Esophagus (tissue), 2 donors: Measurements from ENCODE around the gene NCOA3. TPM values are rescaled to one million over a fixed set of nuclear protein-coding genes. Genes with fewer than 3 reads are reported as not detected.
A peak's percentile ranks its signal among the peaks of the same experiment; 100 is the strongest.
"Not testable (repeated sequence)": the region's sequence is repeated elsewhere in the genome, so short reads cannot be mapped to it uniquely, and the experiment has no call there.

Experiments used
- H3K27ac ChIP-seq, 2 donors: one replicate each; pipeline ENCODE4 v1.5.1; 2013; ENCODE audit warnings: low read depth in 2 of 2, mild to moderate bottlenecking in 2 of 2, inconsistent platforms in 1 of 2, low read length in 1 of 2, moderate library complexity in 1 of 2
- H3K27me3 ChIP-seq, 2 donors: one replicate each; pipeline ENCODE4 v1.6.1; 2013; ENCODE audit warnings: low read length in 2 of 2, control low read depth in 1 of 2, mild to moderate bottlenecking in 1 of 2; ENCODE audit not compliant: insufficient read depth in 2 of 2, control insufficient read depth in 1 of 2
- H3K36me3 ChIP-seq, 2 donors: one replicate each; pipeline ENCODE4 v1.6.1; 2013; ENCODE audit warnings: low read length in 1 of 2; ENCODE audit not compliant: control insufficient read depth in 2 of 2, insufficient read depth in 2 of 2
- H3K4me1 ChIP-seq, 2 donors: one replicate each; pipeline ENCODE4 v1.6.1; 2013; ENCODE audit warnings: low read length in 1 of 2; ENCODE audit not compliant: control insufficient read depth in 2 of 2, insufficient read depth in 2 of 2
- H3K4me3 ChIP-seq, 2 donors: one replicate each; pipeline ENCODE4 v1.5.1; 2013; ENCODE audit warnings: low read length in 2 of 2, mild to moderate bottlenecking in 2 of 2, low read depth in 1 of 2, moderate library complexity in 1 of 2
- H3K9me3 ChIP-seq, 2 donors: one replicate each; pipeline ENCODE4 v1.6.1; 2013; ENCODE audit warnings: mild to moderate bottlenecking in 2 of 2, low read depth in 1 of 2, low read length in 1 of 2, moderate library complexity in 1 of 2; ENCODE audit not compliant: control insufficient read depth in 2 of 2, insufficient read depth in 1 of 2
- WGBS, 2 donors: extraction: QIAGEN DNeasy Blood & Tissue Kit; methylation state at CpG; one replicate each; pipeline ENCODE4 v1.1.7; 2013; 5-methylcytosine and 5-hydroxymethylcytosine counted together
- polyA plus RNA-seq, 2 donors: library from polyadenylated mRNA; stranded (reverse); fragments of 200-250 nt; gene quantifications; one replicate each; pipeline ENCODE4 v1.2.3, GENCODE V29; 2013
- donor health status: healthy with polysubstance abuse.
- donor health status: Bipolar disorder and iron deficiency.

Gene NCOA3
- polyA plus RNA-seq = 1 to 10 TPM; 7.2 to 7.8 TPM

- Histone ChIP-seq H3K27me3 (no peaks in the 10 kb centered on the region), H3K27ac (peak within 1 kb of the TSS; percentile 92 to 93), H3K4me3 (peak within 1 kb of the TSS; percentile 68 to 89), H3K36me3 (no peaks in the 10 kb centered on the region), H3K4me1 (peaks cover 0 to 2% of the 10 kb centered on the region in 2 donors), H3K9me3 (no peaks in the 10 kb centered on the region)
- WGBS, 2 donors = 0 to 1% methylated on average over 66 to 74 of the region's 74 CpGs
These were observed at the start of gene NCOA3 for GRCh38 chr20:47501482-47502270. TSS of gene NCOA3 (plus strand) at chr20:47501887. CDS start at chr20:47622248, 120,361 bp downstream.

- 84 to 89% methylated on average over 1 of the region's 1 CpG for WGBS, 2 donors
- Histone ChIP-seq H3K27ac (peak overlapping the region in 1 of 2 donors; percentile 29), H3K4me1 (peaks cover 0 to 2% of the 10 kb centered on the region in 2 donors)
These were observed 48.9 kb upstream of the NCOA3 start for GRCh38 chr20:47452736-47453161.

GRCh38 chr20:47453167-47453782 is 48.4 kb upstream of the NCOA3 start:
- Histone ChIP-seq H3K27ac (peak overlapping the region; percentile 58 to 63), H3K27me3 (no peaks in the 10 kb centered on the region), H3K4me3 (no peak overlapping the region), H3K9me3 (no peaks in the 10 kb centered on the region), H3K36me3 (no peaks in the 10 kb centered on the region), H3K4me1 (peaks cover 0 to 2% of the 10 kb centered on the region in 2 donors)
- WGBS, 2 donors = 36 to 53% methylated on average over 4 of the region's 4 CpGs

More at GRCh38 chr20:47452736-47453161, 48.9 kb upstream of the NCOA3 start:
- no peak overlapping the region for H3K4me3 ChIP-seq
- no peaks in the 10 kb centered on the region for H3K9me3 ChIP-seq
- H3K27me3 ChIP-seq = no peaks in the 10 kb centered on the region
- H3K36me3 ChIP-seq = no peaks in the 10 kb centered on the region

GRCh38 chr20:47454298-47455132 is 47.2 kb upstream of the NCOA3 start:
- H3K27me3 ChIP-seq = no peaks in the 10 kb centered on the region
- H3K9me3 ChIP-seq = no peaks in the 10 kb centered on the region
- peak overlapping the region; percentile 56 to 77 for H3K27ac ChIP-seq
- WGBS, 2 donors = 77 to 83% methylated on average over 10 of the region's 10 CpGs
- H3K4me1 ChIP-seq = peaks cover 0 to 2% of the 10 kb centered on the region in 2 donors
- no peaks in the 10 kb centered on the region for H3K36me3 ChIP-seq
- no peak overlapping the region for H3K4me3 ChIP-seq

- Histone ChIP-seq H3K27ac (peak overlapping the region; percentile 69 to 77), H3K9me3 (no peaks in the 10 kb centered on the region), H3K36me3 (no peaks in the 10 kb centered on the region), H3K27me3 (no peaks in the 10 kb centered on the region), H3K4me1 (peaks cover 0 to 2% of the 10 kb centered on the region in 2 donors), H3K4me3 (no peak overlapping the region)
- 57 to 69% methylated on average over 7 of the region's 7 CpGs for WGBS, 2 donors
These were observed 46.3 kb upstream of the NCOA3 start for GRCh38 chr20:47455133-47456040.

GRCh38 chr20:47456041-47456537 is 45.6 kb upstream of the NCOA3 start:
- H3K4me3 ChIP-seq = no peak overlapping the region
- 56 to 82% methylated on average over 8 of the region's 8 CpGs for WGBS, 2 donors

GRCh38 chr20:47456952-47457724 is 44.5 kb upstream of the NCOA3 start:
- no peaks in the 10 kb centered on the region for H3K9me3 ChIP-seq
- 72 to 77% methylated on average over 13 of the region's 13 CpGs for WGBS, 2 donors
- no peaks in the 10 kb centered on the region for H3K36me3 ChIP-seq
- no peak overlapping the region for H3K4me3 ChIP-seq
- peak overlapping the region; percentile 17 to 37 for H3K27ac ChIP-seq
- peaks cover 0 to 2% of the 10 kb centered on the region in 2 donors for H3K4me1 ChIP-seq
- no peaks in the 10 kb centered on the region for H3K27me3 ChIP-seq

More at GRCh38 chr20:47456041-47456537, 45.6 kb upstream of the NCOA3 start:
- H3K9me3 ChIP-seq = no peaks in the 10 kb centered on the region
- H3K27me3 ChIP-seq = no peaks in the 10 kb centered on the region
- H3K4me1 ChIP-seq = peaks cover 0 to 2% of the 10 kb centered on the region in 2 donors
- no peaks in the 10 kb centered on the region for H3K36me3 ChIP-seq
- H3K27ac ChIP-seq = peak overlapping the region; percentile 69 to 77

GRCh38 chr20:47458280-47459050 is 43.2 kb upstream of the NCOA3 start:
- not testable (repeated sequence) for H3K27me3 ChIP-seq, H3K27ac ChIP-seq, H3K4me3 ChIP-seq, H3K4me1 ChIP-seq, H3K9me3 ChIP-seq, H3K36me3 ChIP-seq
- WGBS, 2 donors = 92 to 97% methylated on average over 8 of the region's 8 CpGs
